ENCODE measurements around the gene GEMIN8. TPM values are rescaled to one million over a fixed set of nuclear protein-coding genes. Genes with fewer than 3 reads are reported as not detected.

The GEMIN8 gene
- total RNA-seq, 1 donor from 2014 or later, result 12.0 TPM

DNA sequence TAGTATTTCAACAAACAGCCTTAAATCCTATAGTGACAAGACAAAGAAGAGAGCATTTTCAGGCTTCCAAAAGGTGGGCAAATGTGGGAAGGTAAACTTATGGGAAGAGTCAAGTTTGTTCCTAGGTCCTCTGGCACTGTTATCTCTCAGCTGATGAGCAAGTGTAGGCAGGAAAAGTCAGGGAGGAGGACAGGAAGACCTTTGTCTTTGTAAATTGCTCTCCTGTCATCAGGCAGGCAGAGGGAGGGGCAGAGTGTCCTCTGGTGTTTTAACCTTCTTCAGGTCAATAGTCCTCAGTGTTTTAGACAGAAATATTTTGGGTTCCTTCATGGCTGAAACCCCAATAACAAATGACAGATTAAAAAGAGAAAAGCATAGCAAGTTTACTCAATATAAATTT is 13.5 kb upstream of the GEMIN8 start:
- Mint-ChIP-seq H3K4me3 (ENCODE audit: unreplicated experiment) (no peak overlapping the region), H3K36me3 (ENCODE audit: low read depth, unreplicated experiment) (no peaks in the 10 kb centered on the region), H3K9me3 (ENCODE audit: unreplicated experiment) (no peaks in the 10 kb centered on the region), H3K27me3 (ENCODE audit: unreplicated experiment) (no peaks in the 10 kb centered on the region), H3K4me1 (ENCODE audit: unreplicated experiment) (peaks cover 4% of the 10 kb centered on the region), H3K27ac (ENCODE audit: unreplicated experiment) (no peak overlapping the region)
- TF ChIP-seq CTCF (IDR thresholded peaks at IDR 0.05; ENCODE audit: unreplicated experiment), result no peak
- DNase-seq (ENCODE audit: low spot score), result no peak

- Mint-ChIP-seq H3K27ac (ENCODE audit: unreplicated experiment) (no peak overlapping the region), H3K9me3 (ENCODE audit: unreplicated experiment) (no peaks in the 10 kb centered on the region), H3K27me3 (ENCODE audit: unreplicated experiment) (peaks cover 1% of the 10 kb centered on the region), H3K4me3 (ENCODE audit: unreplicated experiment) (no peak overlapping the region), H3K36me3 (ENCODE audit: low read depth, unreplicated experiment) (no peaks in the 10 kb centered on the region), H3K4me1 (ENCODE audit: unreplicated experiment) (peaks cover 4% of the 10 kb centered on the region)
- peak; percentile 65 for TF ChIP-seq CTCF (IDR thresholded peaks at IDR 0.05; ENCODE audit: unreplicated experiment)
- peak; percentile 34 for DNase-seq (ENCODE audit: low spot score)
Measured at GRCh38 chrX:14039344-14039743, 9.7 kb upstream of the GEMIN8 start.

- H3K4me3 Mint-ChIP-seq (ENCODE audit: unreplicated experiment), result no peak overlapping the region
Measured at GRCh38 chrX:14038375-14039085, 8.8 kb upstream of the GEMIN8 start.

DNA sequence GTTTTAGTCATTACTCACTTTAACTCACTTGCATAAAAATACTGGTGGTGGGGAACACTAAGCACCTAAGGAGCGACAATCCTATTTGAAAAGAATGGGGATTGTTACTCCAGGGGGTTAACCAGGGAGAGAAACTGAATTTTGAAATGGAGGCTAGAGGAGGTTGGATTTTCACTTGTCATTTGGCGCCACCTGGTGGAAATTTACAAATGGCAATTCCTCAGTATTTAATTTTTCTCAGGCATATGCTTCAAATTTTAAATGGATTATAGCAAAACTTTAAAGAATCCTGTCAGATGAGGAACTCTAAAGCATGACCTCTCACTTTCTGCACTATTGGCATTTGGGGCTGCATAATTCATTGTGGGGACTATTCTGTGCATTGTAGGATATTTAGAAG is 2.7 kb upstream of the GEMIN8 start:
- H3K36me3 Mint-ChIP-seq (ENCODE audit: low read depth, unreplicated experiment), result no peaks in the 10 kb centered on the region
- peaks cover 7% of the 10 kb centered on the region for H3K4me1 Mint-ChIP-seq (ENCODE audit: unreplicated experiment)
- no peaks in the 10 kb centered on the region for H3K27me3 Mint-ChIP-seq (ENCODE audit: unreplicated experiment)
- peak; percentile 81 for TF ChIP-seq CTCF (IDR thresholded peaks at IDR 0.05; ENCODE audit: unreplicated experiment)
- no peak overlapping the region for H3K27ac Mint-ChIP-seq (ENCODE audit: unreplicated experiment)
- no peaks in the 10 kb centered on the region for H3K9me3 Mint-ChIP-seq (ENCODE audit: unreplicated experiment)
- peak; percentile 46 for DNase-seq (ENCODE audit: low spot score)
- no peak overlapping the region for H3K4me3 Mint-ChIP-seq (ENCODE audit: unreplicated experiment)

More at GRCh38 chrX:14038375-14039085, 8.8 kb upstream of the GEMIN8 start:
- H3K27ac Mint-ChIP-seq (ENCODE audit: unreplicated experiment), result no peak overlapping the region
- no peak for DNase-seq (ENCODE audit: low spot score)
- no peak for TF ChIP-seq CTCF (IDR thresholded peaks at IDR 0.05; ENCODE audit: unreplicated experiment)
- peaks cover 4% of the 10 kb centered on the region for H3K4me1 Mint-ChIP-seq (ENCODE audit: unreplicated experiment)
- peaks cover 1% of the 10 kb centered on the region for H3K27me3 Mint-ChIP-seq (ENCODE audit: unreplicated experiment)
- H3K36me3 Mint-ChIP-seq (ENCODE audit: low read depth, unreplicated experiment), result no peaks in the 10 kb centered on the region
- H3K9me3 Mint-ChIP-seq (ENCODE audit: unreplicated experiment), result no peaks in the 10 kb centered on the region

DNA sequence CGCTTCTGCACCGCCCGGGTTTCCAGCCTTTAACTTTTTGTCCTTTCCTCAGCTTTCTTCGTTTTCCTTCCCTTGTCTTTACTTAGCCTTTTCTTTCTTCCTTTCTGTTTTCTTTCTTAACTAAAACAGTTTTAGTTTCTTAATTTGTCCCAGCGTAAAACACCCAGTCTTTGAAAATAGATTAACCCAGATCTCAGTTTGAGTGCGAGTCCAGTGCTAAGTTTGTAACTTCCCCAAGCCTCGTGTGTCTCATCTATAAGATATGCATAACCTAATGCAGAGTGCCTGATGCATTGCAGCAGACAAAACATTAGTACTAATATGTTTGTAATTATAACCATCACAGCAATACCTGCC is 460 bp upstream of the GEMIN8 start:
- Mint-ChIP-seq H3K27me3 (ENCODE audit: unreplicated experiment) (no peaks in the 10 kb centered on the region), H3K27ac (ENCODE audit: unreplicated experiment) (peak overlapping the region; percentile 98), H3K4me1 (ENCODE audit: unreplicated experiment) (peaks cover 10% of the 10 kb centered on the region), H3K9me3 (ENCODE audit: unreplicated experiment) (no peaks in the 10 kb centered on the region), H3K36me3 (ENCODE audit: low read depth, unreplicated experiment) (no peaks in the 10 kb centered on the region), H3K4me3 (ENCODE audit: unreplicated experiment) (peak overlapping the region; percentile 96)
- no peak for DNase-seq (ENCODE audit: low spot score)
- TF ChIP-seq CTCF (IDR thresholded peaks at IDR 0.05; ENCODE audit: unreplicated experiment), result no peak
